ENCODE results near the gene SHANK1.

GRCh38 chr19:50713556-50714236, 5.9 kb downstream of the SHANK1 start:
- TF ChIP-seq CTCF (tag by site-specific recombination; IDR thresholded peaks at IDR 0.05), result no peak
- TF ChIP-seq SP2 (tag by site-specific recombination; IDR thresholded peaks at IDR 0.05), result no peak
- no peak for TF ChIP-seq ZBTB21 (tag by site-specific recombination; IDR thresholded peaks at IDR 0.05)
- no peak for TF ChIP-seq ZFP3 (tag by site-specific recombination; IDR thresholded peaks at IDR 0.05; ENCODE audit: low read depth)
- no peak for TF ChIP-seq ZNF501 (tag by site-specific recombination; IDR thresholded peaks at IDR 0.05)
